ENCODE results near the gene LRRC1. TPM values are rescaled to one million over a fixed set of nuclear protein-coding genes. Genes with fewer than 3 reads are reported as not detected.

LRRC1 gene
- total and polyA plus RNA-seq, 2 donors (not counting 3 experiments of a cell fraction or from before 2014, with no cell fraction given), result 5.6 to 11.7 TPM

- H3K36me3 ChIP-seq (ENCODE audit: control insufficient read depth in 2 of 2, extremely low read depth in 1 of 2, insufficient read depth in 2 of 2, low read length in 2 of 2), result no peaks in the 10 kb centered on the region
- TF ChIP-seq MYC (IDR thresholded peaks at IDR 0.05; ENCODE audit: low read depth, low read length) (no peak), EZH2 (IDR thresholded peaks at IDR 0.05; ENCODE audit: borderline replicate concordance, low read depth, low read length, severe bottlenecking) (no peak), POLR2A (IDR thresholded peaks at IDR 0.05; ENCODE audit: low read depth, low read length) (no peak), GATA2 (IDR thresholded peaks at IDR 0.05; ENCODE audit: insufficient read depth, insufficient read length, low read depth, low read length) (no peak), MAX (IDR thresholded peaks at IDR 0.05; ENCODE audit: insufficient read depth, insufficient read length) (no peak), FOS (IDR thresholded peaks at IDR 0.05; ENCODE audit: borderline replicate concordance, insufficient read depth, low read length) (no peak), JUN (IDR thresholded peaks at IDR 0.05; ENCODE audit: borderline replicate concordance, insufficient read depth, insufficient read length, low read depth) (no peak), POLR2AphosphoS5 (IDR thresholded peaks at IDR 0.05; ENCODE audit: insufficient read depth, low read depth, low read length) (no peak)
- TF ChIP-seq, protein P1, sequence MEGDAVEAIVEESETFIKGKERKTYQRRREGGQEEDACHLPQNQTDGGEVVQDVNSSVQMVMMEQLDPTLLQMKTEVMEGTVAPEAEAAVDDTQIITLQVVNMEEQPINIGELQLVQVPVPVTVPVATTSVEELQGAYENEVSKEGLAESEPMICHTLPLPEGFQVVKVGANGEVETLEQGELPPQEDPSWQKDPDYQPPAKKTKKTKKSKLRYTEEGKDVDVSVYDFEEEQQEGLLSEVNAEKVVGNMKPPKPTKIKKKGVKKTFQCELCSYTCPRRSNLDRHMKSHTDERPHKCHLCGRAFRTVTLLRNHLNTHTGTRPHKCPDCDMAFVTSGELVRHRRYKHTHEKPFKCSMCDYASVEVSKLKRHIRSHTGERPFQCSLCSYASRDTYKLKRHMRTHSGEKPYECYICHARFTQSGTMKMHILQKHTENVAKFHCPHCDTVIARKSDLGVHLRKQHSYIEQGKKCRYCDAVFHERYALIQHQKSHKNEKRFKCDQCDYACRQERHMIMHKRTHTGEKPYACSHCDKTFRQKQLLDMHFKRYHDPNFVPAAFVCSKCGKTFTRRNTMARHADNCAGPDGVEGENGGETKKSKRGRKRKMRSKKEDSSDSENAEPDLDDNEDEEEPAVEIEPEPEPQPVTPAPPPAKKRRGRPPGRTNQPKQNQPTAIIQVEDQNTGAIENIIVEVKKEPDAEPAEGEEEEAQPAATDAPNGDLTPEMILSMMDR (IDR thresholded peaks at IDR 0.05; ENCODE audit: extremely low read depth in 1 of 2, insufficient read depth in 1 of 2, low read depth in 1 of 2, low read length in 2 of 2), result no peak
- no peak overlapping the region for H3K4me3 ChIP-seq (replicated peaks in 1 of 3; ENCODE audit: insufficient read depth in 1 of 3, low read depth in 1 of 3, low read length in 3 of 3)
- no TSS peak for BruUV-seq (replicated peaks)
- H3K27ac ChIP-seq (ENCODE audit: insufficient read depth, low read depth, low read length), result no peak overlapping the region
- H3K79me2 ChIP-seq (ENCODE audit: control insufficient read depth, insufficient read depth, low read length), result peaks cover 13% of the 10 kb centered on the region
- CTCF ChIA-PET, result interaction anchor here (1.2 to 4.6 kb wide), 3 partner anchors 19 to 142 kb away, joined by 3 to 26 read pairs (median 7); partner anchors contain the start of gene LRRC1
- dilution Hi-C loops (cut with MboI; ENCODE audit: extremely low pct_ligation_motif_present, low sequenced_read_pairs), result no loop called here
- H3K9me3 ChIP-seq (replicated peaks; ENCODE audit: control insufficient read depth, insufficient read depth, low read length), result no peaks in the 10 kb centered on the region
- no peaks in the 10 kb centered on the region for H4K20me1 ChIP-seq (replicated peaks; ENCODE audit: control insufficient read depth, extremely low read depth, insufficient read depth, low read length)
- FAIRE-seq (no peak), DNase-seq (ENCODE audit: low read depth, low spot score) (no peak)
- no peak overlapping the region for H3K4me2 ChIP-seq (ENCODE audit: insufficient read depth, low read length)
- H2AFZ ChIP-seq (ENCODE audit: low read depth, low read length), result no peak overlapping the region
- H3K27me3 ChIP-seq (ENCODE audit: control insufficient read depth in 2 of 2, insufficient read depth in 2 of 2, low read length in 2 of 2), result no peaks in the 10 kb centered on the region
- no peaks in the 10 kb centered on the region for H3K9me1 ChIP-seq (replicated peaks; ENCODE audit: control insufficient read depth, extremely low read depth, insufficient read depth, low read length)
- intact Hi-C loops (cut with micrococcal nuclease), result loop anchor here (2.0 kb wide), 1 partner anchor 17 kb away; no protein-coding TSS in a partner anchor
- peaks cover 24% of the 10 kb centered on the region for H3K4me1 ChIP-seq (ENCODE audit: control insufficient read depth, extremely low read depth, insufficient read depth, low read length)
- POLR2A ChIA-PET, result interaction anchor here (0.9 kb wide), 1 partner anchor 17 kb away, joined by 3 read pairs; no protein-coding TSS in a partner anchor
- no peak overlapping the region for H3K9ac ChIP-seq (replicated peaks; ENCODE audit: extremely low read depth, insufficient read depth, low read length)
Measured at GRCh38 chr6:53813801-53814200, 19.0 kb downstream of the LRRC1 start.
